NCI-H2029 treated with DMSO at 0.1 percent for 48 hours (cell line): ENCODE measurements around the gene CLC.
"Not testable (repeated sequence)": the region's sequence is repeated elsewhere in the genome, so short reads cannot be mapped to it uniquely, and the experiment has no call there.

Source experiments
- DNase-seq: peaks from one replicate; lab custom pipeline; 2025; lab: John Stamatoyannopoulos, UW

Gene CLC

GRCh38 chr19:39737891-39738290 lies at the start of gene CLC:
Gene CLC (minus strand): TSS chr19:39738029. CDS start chr19:39737952, 77 bp downstream.
- no peak for DNase-seq

GRCh38 chr19:39780894-39781293 lies 43.1 kb upstream of the CLC start:
- no peak for DNase-seq

- no peak for DNase-seq
These were observed 40.9 kb upstream of the CLC start, which contains the start of gene LEUTX for GRCh38 chr19:39778763-39779162. Gene LEUTX (plus strand): TSS chr19:39778854. CDS start chr19:39778921, 67 bp downstream.

- DNase-seq = no peak
These were observed 31.0 kb upstream of the CLC start for GRCh38 chr19:39768786-39769185.

- no peak for DNase-seq
These were observed 30.5 kb upstream of the CLC start for GRCh38 chr19:39768334-39768733.

GRCh38 chr19:39765091-39766076 lies 27.6 kb upstream of the CLC start:
- DNase-seq = peak; percentile 5

GRCh38 chr19:39761851-39762250 lies 24.0 kb upstream of the CLC start:
- DNase-seq = not testable (repeated sequence)

GRCh38 chr19:39759457-39760184 lies 21.8 kb upstream of the CLC start:
- no peak for DNase-seq

GRCh38 chr19:39754971-39755370 lies 17.1 kb upstream of the CLC start:
- DNase-seq = no peak

GRCh38 chr19:39754544-39754943 lies 16.7 kb upstream of the CLC start:
- DNase-seq = no peak

- DNase-seq = no peak
These were observed 15.0 kb upstream of the CLC start for GRCh38 chr19:39752795-39753194.

GRCh38 chr19:39752390-39752789 lies 14.6 kb upstream of the CLC start:
- DNase-seq = no peak

GRCh38 chr19:39749981-39750380 lies 12.2 kb upstream of the CLC start:
- no peak for DNase-seq

GRCh38 chr19:39746836-39747529 lies 9.2 kb upstream of the CLC start:
- DNase-seq = no peak

GRCh38 chr19:39745643-39746042 lies 7.8 kb upstream of the CLC start:
- no peak for DNase-seq

GRCh38 chr19:39740395-39740794 lies 2.6 kb upstream of the CLC start:
- no peak for DNase-seq

- DNase-seq = no peak
These were observed 985 bp upstream of the CLC start for GRCh38 chr19:39738814-39739213.

GRCh38 chr19:39737351-39737750 lies 478 bp downstream of the CLC start:
- DNase-seq = no peak

- DNase-seq = no peak
These were observed 1.7 kb downstream of the CLC start for GRCh38 chr19:39736088-39736487.

- DNase-seq = no peak
These were observed 2.1 kb downstream of the CLC start for GRCh38 chr19:39735688-39736087.

GRCh38 chr19:39733841-39734240 lies 4.0 kb downstream of the CLC start:
- no peak for DNase-seq

- no peak for DNase-seq
These were observed 6.1 kb downstream of the CLC start for GRCh38 chr19:39731685-39732084.
